Activated gamma-delta T cell (primary cell): Measurements from ENCODE around the gene CHMP4A.

Experiments used
- DNase-seq: peaks from one replicate; lab custom pipeline; 2025; lab: John Stamatoyannopoulos, UW

Gene CHMP4A

DNA sequence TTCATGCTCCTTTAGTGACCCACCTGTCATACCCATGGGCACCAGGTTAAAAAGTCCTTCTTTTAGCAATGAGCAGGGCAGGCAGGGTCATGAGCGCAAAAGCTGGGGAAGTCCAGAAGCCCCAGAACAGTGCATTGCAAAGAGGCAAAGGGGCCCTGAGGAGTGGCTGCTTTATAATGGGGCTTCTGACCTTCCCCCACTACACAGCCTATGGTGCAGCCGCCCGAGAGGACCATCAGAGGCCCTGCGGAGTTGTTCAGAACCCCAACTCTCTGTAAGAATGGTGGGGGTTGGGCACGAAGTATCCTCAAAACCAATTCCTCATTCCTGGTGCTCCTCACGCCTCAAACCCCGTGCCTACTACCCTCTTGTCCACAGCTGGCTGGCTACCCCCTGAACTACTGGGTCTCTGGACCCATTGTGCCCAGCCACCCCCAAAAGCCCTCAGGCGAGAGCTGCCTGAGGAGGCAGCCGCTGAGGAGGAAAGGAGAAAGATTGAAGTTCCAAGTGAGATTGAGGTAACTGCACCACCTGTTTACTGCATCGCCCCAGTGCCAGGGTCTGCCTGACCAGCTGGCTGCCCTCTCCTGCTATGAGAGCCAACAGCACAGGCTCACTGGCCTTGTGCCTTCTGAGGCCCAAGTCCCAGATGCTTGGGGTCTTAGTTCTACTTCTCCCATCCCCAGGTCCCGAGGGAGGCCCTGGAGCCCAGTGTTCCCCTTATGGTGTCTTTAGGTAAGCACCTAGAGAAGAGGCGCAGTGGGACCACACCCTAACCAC lies 34.7 kb downstream of the CHMP4A start:
- no peak for DNase-seq

DNA sequence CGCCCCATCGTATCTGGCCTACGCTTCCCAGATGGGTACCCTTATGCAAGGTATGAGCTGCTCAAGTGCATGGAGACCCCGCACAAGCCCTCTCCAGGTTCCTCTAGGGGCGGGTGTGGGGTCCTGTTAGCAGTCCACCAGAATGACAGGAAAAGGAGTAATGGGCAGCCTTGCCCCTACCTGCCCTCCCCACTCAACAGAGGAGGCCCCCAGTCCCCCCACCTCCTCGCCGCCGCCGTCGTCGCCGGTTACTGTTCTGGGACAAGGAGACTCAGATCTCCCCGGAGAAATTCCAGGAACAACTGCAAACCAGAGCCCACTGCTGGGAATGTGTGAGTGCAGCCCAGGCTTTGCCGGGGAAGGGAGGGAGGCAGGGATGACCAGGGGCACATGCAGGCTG lies 35.4 kb downstream of the CHMP4A start:
- no peak for DNase-seq

DNA sequence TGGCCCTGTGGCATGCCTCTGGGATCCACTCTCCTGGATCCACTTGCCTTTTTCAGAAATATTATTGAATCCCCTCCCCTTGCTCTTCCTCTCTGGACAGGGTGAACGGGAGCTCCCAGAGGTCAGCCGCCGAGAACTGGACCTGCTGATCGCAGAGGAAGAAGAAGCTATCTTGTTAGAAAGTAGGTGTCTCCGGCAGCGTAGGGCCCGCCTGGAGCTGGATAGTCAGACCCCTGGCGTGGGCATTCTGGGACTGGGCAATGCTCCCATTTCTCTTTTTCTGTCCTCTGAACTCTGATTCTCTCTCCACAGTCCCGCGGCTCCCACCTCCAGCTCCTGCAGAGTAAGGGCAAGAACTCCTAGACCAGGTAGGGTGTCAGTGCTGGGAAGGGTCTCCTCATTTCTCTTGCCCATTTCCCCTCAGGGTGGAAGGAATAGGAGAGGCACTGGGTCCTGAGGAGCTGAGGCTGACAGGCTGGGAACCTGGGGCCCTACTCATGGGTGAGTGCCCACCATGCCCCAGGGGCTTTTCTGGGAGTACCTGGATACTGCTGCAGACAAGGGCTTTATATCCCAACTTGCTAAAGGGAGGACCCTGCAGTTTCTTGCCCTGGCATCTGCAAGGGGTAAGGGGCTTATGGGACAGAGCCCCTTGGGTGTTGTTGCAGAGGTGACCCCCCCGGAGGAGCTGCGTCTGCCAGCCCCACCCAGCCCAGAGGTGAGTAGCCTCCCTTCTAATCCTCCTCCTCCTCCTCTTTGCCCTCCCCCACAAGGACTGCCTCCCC lies 36.1 kb downstream of the CHMP4A start:
- no peak for DNase-seq

DNA sequence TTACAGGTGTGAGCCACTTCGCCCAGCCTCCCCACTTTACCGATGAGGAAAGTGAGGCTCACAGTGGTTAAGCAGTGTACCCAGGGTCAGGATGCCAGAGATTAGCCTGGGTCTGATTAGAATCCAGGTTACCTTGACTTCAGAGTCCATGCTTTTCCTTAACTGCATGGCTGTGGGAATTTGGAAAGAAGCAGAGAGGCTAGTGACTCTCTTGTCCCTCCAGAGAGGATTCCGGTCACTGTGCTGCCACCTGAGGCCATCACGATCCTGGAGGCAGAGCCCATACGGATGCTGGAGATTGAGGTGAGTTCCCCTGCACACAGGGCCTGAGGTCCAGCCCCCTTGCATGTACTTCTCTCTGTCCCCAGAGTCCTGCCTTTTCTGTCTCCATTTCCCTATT lies 36.7 kb downstream of the CHMP4A start:
- DNase-seq, result no peak

DNA sequence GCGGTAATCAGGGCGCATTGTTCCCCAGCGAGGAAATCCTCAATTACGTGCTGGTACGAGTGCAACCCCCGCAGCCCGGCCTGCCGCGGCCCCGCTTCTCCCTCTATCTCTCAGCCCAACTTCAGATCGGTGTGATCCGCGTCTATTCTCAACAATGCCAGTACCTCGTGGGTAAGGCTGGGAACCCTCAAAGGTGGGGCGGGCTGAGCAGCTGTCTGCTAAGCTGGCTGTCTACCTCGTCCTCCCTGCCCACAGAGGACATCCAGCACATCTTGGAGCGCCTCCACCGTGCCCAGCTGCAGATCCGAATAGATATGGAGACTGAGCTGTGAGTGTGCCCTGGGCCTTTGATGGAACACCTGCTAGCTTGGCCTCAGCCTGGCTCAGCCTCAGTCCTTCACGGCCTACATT lies 40.4 kb downstream of the CHMP4A start:
- DNase-seq, result no peak

DNA sequence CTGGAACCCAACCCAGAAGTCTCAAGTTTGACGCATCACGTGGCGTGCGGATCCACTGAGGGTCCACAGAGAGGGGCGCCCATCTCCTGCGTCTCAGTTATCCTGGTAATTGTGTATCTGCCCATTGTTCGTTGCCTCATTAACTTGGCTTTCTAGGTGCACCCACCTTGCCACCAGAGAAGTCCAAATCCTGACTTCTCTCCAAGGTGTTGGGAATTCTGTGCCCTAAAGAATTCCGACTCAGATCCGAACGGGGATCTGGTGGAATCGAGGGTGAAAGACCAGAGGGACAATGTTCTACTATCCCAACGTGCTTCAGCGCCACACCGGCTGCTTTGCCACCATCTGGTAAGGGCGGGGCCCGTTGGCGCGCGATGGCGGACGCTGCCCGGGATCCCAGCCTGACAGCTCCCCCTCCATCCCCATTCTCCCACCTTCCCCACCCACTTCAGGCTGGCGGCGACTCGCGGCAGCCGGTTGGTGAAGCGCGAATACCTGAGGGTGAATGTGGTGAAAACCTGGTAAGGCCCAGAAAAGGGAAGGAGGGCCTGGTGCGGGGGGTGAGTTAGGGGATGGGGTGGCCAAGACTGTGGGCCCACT lies 40.9 kb downstream of the CHMP4A start:
- no peak for DNase-seq

DNA sequence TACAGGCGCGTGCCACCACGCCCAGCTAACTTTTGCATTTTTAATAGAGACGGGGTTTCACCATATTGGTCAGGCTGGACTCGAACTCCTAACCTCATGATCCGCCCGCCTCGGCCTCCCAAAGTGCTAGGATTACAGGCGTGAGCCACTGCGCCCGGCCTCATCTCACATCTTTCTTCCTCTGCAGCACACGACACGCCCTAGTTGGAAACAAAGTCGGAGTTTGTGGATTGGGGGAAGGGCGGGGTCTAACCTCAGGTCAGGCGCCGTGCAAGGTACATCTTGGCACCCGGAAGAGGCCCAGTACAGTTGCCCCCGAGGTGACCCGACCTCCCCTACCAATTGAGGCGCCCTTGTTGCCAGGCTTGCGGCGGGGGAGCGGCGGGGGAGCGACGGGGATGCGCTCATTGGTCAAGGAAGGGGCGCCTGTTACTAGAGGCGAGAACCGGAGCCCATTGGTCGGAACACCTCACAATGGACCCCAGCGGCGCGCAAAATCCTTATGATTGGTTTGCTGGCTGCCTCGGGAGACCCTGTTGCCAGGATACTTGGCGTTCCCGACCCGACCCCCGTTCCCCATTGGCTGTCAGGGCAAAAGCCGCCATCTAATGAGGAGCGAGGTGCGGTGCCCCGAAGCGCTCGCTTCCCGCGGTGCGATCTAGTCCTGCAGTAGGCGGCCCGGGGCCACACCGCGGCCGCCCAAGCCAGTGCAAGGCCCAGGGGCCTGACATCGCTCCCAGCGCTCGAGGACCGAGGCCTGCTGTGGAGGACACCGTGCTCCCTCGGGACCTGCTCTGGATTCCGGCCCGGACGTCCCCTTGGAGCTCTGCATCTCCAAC lies 41.6 kb downstream of the CHMP4A start, which contains the start of gene REC8:
Gene REC8, plus strand, starts transcription at position 659 of the 839 bp plus-strand sequence. CDS start 473 bp downstream, outside the sequence.
- DNase-seq, result peak; percentile 71

DNA sequence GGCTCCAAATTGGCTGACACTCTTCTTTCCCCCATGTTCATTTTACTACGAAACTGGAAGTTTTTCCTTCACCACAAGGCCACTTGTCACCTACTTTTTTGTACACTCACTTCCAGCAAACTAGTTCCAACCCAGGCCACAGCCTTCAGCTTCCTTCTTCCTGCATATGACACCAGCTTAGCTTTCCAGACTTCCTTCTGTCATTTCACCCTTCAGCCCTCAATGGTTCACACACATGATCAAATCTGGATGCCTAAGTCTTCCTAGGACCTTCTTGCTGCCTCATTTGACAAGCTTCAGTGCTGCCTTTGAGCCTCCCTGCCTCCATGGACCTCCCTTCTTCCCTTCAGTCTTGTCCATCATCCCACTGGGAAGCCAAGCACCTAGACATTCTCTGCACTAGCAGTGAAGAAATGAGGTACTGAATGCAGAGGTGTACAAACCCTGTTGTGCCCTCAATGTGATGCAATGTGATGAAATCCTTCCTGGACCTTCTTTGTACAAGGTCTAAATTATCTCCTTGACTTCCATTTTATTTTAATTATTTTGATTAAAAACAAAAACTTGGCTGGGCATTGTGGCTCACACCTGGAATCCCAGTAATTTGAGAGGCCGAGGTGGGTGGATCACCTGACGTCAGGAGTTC lies 45.7 kb downstream of the CHMP4A start:
- no peak for DNase-seq

DNA sequence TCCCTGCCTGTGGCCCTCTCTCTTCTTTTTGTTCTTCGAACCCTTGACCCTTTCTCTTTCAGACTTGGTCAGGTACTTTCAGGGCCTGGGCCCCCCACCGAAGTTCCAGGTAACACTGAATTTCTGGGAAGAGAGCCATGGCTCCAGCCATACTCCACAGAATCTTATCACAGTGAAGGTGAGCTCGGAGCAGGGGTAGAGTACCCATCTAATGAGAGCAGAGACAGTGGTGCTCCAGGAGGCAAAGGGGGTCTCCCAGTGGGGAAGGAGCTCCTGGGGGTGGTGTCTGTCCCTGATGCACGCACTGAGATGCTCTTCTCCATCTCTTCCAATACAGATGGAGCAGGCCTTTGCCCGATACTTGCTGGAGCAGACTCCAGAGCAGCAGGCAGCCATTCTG lies 47.5 kb downstream of the CHMP4A start:
- DNase-seq, result no peak

DNA sequence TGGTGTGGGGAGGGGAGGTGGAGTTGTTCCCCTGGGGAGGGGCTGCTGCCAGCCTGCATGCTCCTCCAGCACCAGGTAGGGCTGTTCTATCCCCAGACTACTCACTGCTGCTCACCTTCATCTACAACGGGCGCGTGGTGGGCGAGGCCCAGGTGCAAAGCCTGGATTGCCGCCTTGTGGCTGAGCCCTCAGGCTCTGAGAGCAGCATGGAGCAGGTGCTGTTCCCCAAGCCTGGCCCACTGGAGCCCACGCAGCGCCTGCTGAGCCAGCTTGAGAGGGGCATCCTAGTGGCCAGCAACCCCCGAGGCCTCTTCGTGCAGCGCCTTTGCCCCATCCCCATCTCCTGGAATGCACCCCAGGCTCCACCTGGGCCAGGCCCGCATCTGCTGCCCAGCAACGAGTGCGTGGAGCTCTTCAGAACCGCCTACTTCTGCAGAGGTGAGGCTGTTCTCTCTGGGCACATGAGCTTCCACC lies 48.7 kb downstream of the CHMP4A start:
- no peak for DNase-seq

DNA sequence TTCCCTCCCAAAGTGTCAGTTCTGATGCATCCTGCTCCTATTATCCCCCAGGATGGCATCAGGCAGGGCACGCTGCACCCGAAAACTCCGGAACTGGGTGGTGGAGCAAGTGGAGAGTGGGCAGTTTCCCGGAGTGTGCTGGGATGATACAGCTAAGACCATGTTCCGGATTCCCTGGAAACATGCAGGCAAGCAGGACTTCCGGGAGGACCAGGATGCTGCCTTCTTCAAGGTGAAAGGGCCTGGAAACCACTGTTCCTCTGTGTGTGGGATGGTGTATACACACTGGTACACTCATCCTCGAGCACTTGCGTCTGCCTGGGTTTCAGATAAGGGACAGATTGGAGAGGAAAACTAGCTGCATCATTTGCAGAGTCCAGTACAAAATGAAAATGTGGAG lies 51.2 kb downstream of the CHMP4A start:
- DNase-seq, result no peak

DNA sequence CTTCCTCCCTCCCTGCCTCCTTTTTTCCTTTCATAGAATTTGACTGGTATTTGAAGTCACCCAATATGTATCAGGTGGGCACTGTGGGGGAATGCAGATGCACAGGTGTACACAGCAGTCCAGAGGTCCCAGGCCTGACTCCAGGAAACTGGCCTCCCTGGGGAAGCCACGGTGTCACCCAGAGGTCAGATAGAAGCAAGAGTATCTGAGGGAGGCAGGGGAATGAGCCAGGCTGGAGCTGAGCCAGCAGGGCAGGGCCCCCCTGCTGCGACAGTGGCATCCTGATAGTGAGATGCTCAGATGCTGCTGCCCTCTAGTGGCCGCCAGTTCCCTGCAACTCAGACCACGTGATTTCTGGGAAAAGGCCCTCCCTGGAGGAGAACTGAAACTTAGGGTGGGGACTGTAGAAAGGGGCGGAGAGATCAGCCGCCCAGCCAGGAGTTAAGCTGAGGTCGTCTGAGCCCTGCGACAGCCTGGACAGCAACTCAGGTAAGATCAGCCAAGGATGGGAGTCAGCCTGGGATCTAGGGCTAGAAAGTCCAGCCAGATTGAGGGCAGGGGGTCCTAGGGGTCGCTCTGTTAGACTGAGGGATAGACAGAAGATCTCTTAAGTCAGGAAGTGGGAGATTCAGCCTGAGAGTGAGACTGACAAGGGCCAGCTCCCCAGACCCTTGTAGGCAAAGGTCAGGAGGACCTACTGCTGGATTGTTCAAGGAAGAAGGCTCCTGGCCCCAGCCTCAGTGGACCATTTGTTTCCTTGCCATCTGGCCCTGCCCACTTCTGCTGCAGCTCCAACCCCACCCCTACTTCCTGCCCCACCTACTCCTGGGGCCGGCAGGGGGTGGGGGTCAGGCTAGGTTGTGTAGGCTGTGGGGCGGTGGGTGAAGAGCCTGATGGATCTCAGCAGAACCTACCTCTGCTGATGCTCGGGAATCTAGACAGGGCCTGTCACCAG lies 52.2 kb downstream of the CHMP4A start, which contains the start of gene IRF9:
Gene IRF9, plus strand, starts transcription at position 416 of the 955 bp plus-strand sequence. CDS start 880 bp downstream, outside the sequence.
- DNase-seq, result peak; percentile 44

DNA sequence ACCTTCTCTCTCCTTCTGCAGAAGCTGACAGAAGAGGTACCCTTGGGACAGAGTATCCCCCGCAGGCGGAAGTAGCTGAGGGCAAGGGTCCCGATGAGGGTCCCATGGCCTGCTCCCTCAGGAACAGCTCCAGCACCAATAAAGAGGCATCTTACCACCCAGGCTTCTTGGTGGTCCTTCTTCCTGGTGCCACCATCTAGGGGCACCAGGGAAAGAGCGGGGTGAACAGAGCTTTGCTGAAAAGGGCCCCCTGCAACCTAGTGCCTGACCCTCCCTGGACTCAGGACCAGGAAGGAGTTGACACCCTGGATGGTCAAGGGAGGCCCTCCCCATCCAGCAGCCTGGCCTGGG lies 52.8 kb downstream of the CHMP4A start:
- DNase-seq, result no peak

DNA sequence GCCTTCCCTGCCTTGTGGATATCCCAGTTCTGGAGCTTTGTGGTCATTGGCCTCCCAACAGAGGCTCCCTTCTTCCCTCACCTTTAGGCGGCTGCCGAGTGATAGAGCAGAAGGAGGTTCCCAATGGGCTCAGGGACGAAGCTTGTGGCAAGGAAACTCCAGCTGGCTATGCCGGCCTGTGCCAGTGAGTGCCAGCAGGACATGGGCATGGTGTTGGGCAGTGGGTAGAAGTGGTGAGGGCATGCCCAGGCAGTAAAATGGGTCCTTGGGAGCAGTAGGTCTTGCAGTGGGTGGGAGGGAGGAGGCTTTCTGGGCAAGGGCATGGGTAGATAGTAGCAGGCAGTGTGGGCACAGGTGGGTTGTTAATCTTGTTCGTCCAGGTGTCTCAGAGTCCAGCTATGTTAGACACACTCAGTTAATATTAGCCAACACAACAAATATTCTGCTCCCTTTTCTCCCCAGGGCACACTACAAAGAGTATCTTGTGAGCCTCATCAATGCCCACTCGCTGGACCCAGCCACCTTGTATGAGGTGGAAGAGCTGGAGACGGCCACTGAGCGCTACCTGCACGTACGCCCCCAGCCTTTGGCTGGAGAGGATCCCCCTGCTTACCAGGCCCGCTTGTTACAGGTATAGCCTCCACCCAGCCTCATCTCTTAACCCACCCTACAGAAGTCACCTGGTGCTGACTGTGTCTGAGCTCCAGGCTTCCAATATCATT lies 53.4 kb downstream of the CHMP4A start:
- no peak for DNase-seq
